K562 (cell line): ENCODE measurements around the gene PHACTR3. TPM values are rescaled to one million over a fixed set of nuclear protein-coding genes. Genes with fewer than 3 reads are reported as not detected.

Experiments
- ATAC-seq: fragments of 200-7000 bp; cut with Tn5 transposase; 3 replicates; pipeline ENCODE4 v1.9.1; 2020; ENCODE audit warnings: moderate library complexity
- BruUV-seq: library from RNA; stranded (reverse); fragments of 400-500 nt; replicated peaks from 2 replicates; lab custom pipeline; 2021; lab: Mats Ljungman, UMichigan
- CTCF ChIA-PET: fragments of 300-600 bp; formaldehyde crosslinking; extraction: SDS; loops from one replicate; lab custom pipeline; 2021; ENCODE audit warnings: low intra/inter-chr PET ratio; lab: Yijun Ruan, JAX
- POLR2A ChIA-PET: fragments of 300-600, 350-650 bp; sonication (Branson Sonifier 250); formaldehyde crosslinking; extraction: SDS; loops from one replicate; lab custom pipeline; 2021; ENCODE audit warnings: antibody characterized with exemption, inconsistent platforms; lab: Yijun Ruan, JAX
- DNase-seq, 4 experiments: peaks; one replicate each; pipeline versions ENCODE4 v3.0.0 to v3.0.0-alpha.2; 2011 to 2018; ENCODE audit warnings: low spot score in 3 of 4, mixed read lengths in 3 of 4; ENCODE audit errors: extremely low read depth in 1 of 4
- FAIRE-seq: peaks from 2 replicates; lab custom pipeline; 2011; peaks lifted over from hg19 to GRCh38; lab: Jason Lieb, UNC
- H2AFZ ChIP-seq: 2 replicates; pipeline ENCODE4 v1.6.0; 2011; ENCODE audit warnings: low read depth, low read length, control low read depth, inconsistent platforms
- H3K27ac ChIP-seq: fragments of 200-600 bp; 3 replicates; pipeline ENCODE4 v1.8.0; 2011; ENCODE audit warnings: low read depth, mild to moderate bottlenecking, control low read depth, inconsistent platforms, low read length, moderate library complexity, mixed read lengths; ENCODE audit errors: extremely low read depth
- H3K27me3 ChIP-seq, 2 experiments: fragments of 300-600 bp in 1 of 2; 2 replicates in 1 of 2; 3 replicates in 1 of 2; pipeline versions ENCODE4 v1.6.0 to v1.8.0; 2011; ENCODE audit warnings: inconsistent platforms in 2 of 2, low read length in 2 of 2, mild to moderate bottlenecking in 1 of 2, mixed read lengths in 1 of 2, moderate library complexity in 1 of 2; ENCODE audit not compliant: control insufficient read depth in 2 of 2, insufficient read depth in 2 of 2
- H3K36me3 ChIP-seq: fragments of 300-600 bp; 3 replicates; pipeline ENCODE4 v1.8.0; 2011; ENCODE audit warnings: mild to moderate bottlenecking, low read length, inconsistent platforms; ENCODE audit not compliant: control insufficient read depth, insufficient read depth
- H3K4me1 ChIP-seq, 2 experiments: fragments of 200-600 bp in 1 of 2; replicated peaks in 1 of 2; 2 replicates in 1 of 2; 3 replicates in 1 of 2; pipeline versions ENCODE4 v1.5.1 to v1.8.0; 2011; ENCODE audit warnings: inconsistent platforms in 2 of 2, low read length in 2 of 2, mild to moderate bottlenecking in 1 of 2, mixed read lengths in 1 of 2, moderate library complexity in 1 of 2; ENCODE audit not compliant: control insufficient read depth in 2 of 2, insufficient read depth in 2 of 2
- H3K4me2 ChIP-seq: 2 replicates; pipeline ENCODE4 v1.6.1; 2011; ENCODE audit warnings: low read length, control low read depth, inconsistent platforms, mixed read lengths; ENCODE audit not compliant: insufficient read depth
- H3K4me3 ChIP-seq: fragments of 200-600 bp; sonication (generic), shearing (Covaris generic); 2 replicates; pipeline ENCODE4 v1.5.1; 2016; ENCODE audit warnings: control low read depth, inconsistent platforms
- H3K79me2 ChIP-seq: fragments of 200-600 bp; 3 replicates; pipeline ENCODE4 v1.8.0; 2011; ENCODE audit warnings: low read length, inconsistent platforms; ENCODE audit not compliant: control insufficient read depth, insufficient read depth
- H3K9ac ChIP-seq, 2 experiments: 2 replicates each; pipeline versions ENCODE4 v1.6.0 to v1.6.1; 2011; ENCODE audit warnings: low read depth in 2 of 2, low read length in 2 of 2, control low read depth in 1 of 2, inconsistent platforms in 1 of 2, mild to moderate bottlenecking in 1 of 2, mixed read lengths in 1 of 2; ENCODE audit not compliant: insufficient read depth in 1 of 2
- H3K9me1 ChIP-seq: one replicate; pipeline ENCODE4 v1.6.0; 2011; ENCODE audit warnings: inconsistent platforms, mild to moderate bottlenecking, low read length, moderate library complexity; ENCODE audit not compliant: control insufficient read depth, insufficient read depth
- H3K9me3 ChIP-seq: replicated peaks from 2 replicates; pipeline ENCODE4 v1.5.1; 2011; ENCODE audit warnings: low read depth, low read length, inconsistent platforms; ENCODE audit not compliant: control insufficient read depth, insufficient read depth
- H4K20me1 ChIP-seq: replicated peaks from 2 replicates; pipeline ENCODE4 v1.6.1; 2011; ENCODE audit warnings: low read length, inconsistent platforms, mixed read lengths; ENCODE audit not compliant: control insufficient read depth, insufficient read depth
- ADNP ChIP-seq: fragments of 200-800 bp; sonication (Bioruptor generic); IDR thresholded peaks from 2 replicates; pipeline ENCODE4 v1.6.1; 2016; ENCODE audit warnings: missing genetic modification characterization, missing compliant biosample characterization
- BCOR ChIP-seq: fragments of 450-650 bp; IDR thresholded peaks from 2 replicates; pipeline ENCODE4 v1.6.1; 2016
- CBX8 ChIP-seq: fragments of 200-600 bp; sonication (generic); IDR thresholded peaks from 2 replicates; pipeline ENCODE4 v1.6.1; 2012; ENCODE audit warnings: borderline replicate concordance, mixed run types, low read depth, mild to moderate bottlenecking, moderate library complexity, mixed read lengths, low read length, control low read depth, inconsistent platforms; ENCODE audit not compliant: poor library complexity, severe bottlenecking; ENCODE audit errors: extremely low read depth
- COPS2 ChIP-seq: fragments of 450-650 bp; conservative IDR thresholded peaks from 2 replicates; pipeline ENCODE4 v1.6.1; 2016; ENCODE audit warnings: mild to moderate bottlenecking, moderate library complexity
- DMBX1 ChIP-seq: fragments of 250-450 bp; sonication (Bioruptor Pico); IDR thresholded peaks from 2 replicates; pipeline ENCODE4 v1.8.0; 2022; ENCODE audit warnings: inconsistent platforms, mild to moderate bottlenecking, moderate library complexity, borderline replicate concordance
- ETS1 ChIP-seq: conservative IDR thresholded peaks from 2 replicates; pipeline ENCODE4 v1.6.1; 2011; ENCODE audit warnings: low read depth, mild to moderate bottlenecking, low read length; ENCODE audit not compliant: control insufficient read depth
- JUNB ChIP-seq: fragments of 450-650 bp; formaldehyde crosslinking; conservative IDR thresholded peaks from 2 replicates; pipeline ENCODE4 v1.4.0; 2020; ENCODE audit warnings: mild to moderate bottlenecking
- XRCC4 ChIP-seq: IDR thresholded peaks from one replicate; pipeline ENCODE4 v1.6.1; 2011; ENCODE audit not compliant: insufficient read depth, insufficient read length; ENCODE audit errors: extremely low read depth
- ZBTB2 ChIP-seq: fragments of 450-650 bp; IDR thresholded peaks from 2 replicates; pipeline ENCODE4 v1.6.1; 2016; ENCODE audit warnings: antibody characterized with exemption
- ZBTB8A ChIP-seq: fragments of 450-650 bp; IDR thresholded peaks from 2 replicates; pipeline ENCODE4 v1.6.1; 2018; ENCODE audit warnings: mild to moderate bottlenecking, moderate library complexity; ENCODE audit not compliant: partially characterized antibody
- ZNF436 ChIP-seq: fragments of 250-450, 450-650 bp; sonication (Bioruptor Pico); formaldehyde crosslinking; IDR thresholded peaks from 2 replicates; pipeline ENCODE4 v1.7.0; 2020; ENCODE audit warnings: mild to moderate bottlenecking
- WGBS: fragments of 100-300 bp; shearing (Covaris generic); methylation state at CpG from one replicate; pipeline ENCODE4 v1.1.6; 2016; ENCODE audit warnings: low coverage, mixed read lengths; ENCODE audit not compliant: insufficient coverage; ENCODE audit errors: missing lambda C conversion rate; 5-methylcytosine and 5-hydroxymethylcytosine counted together
- in situ Hi-C: fragments of 300-500 bp; cut with MboI; formaldehyde crosslinking; loops from 4 replicates; pipeline ENCODE4 v1.15.0; 2018; ENCODE audit warnings: inconsistent platforms, mixed read lengths
- intact Hi-C: fragments of 100-400 bp; cut with micrococcal nuclease; formaldehyde crosslinking; loops from 2 replicates; pipeline ENCODE4 v1.14.2; 2022
- polyA plus RNA-seq, 8 experiments: library from polyadenylated mRNA; depleted of rRNA in 4 of 8; stranded (reverse) in 5 of 8; unstranded in 3 of 8; fragments of >200 nt; fragmentation: Nextera tagmentation in 2 of 8; fragmentation: Illumina TruSeq in 1 of 8; extraction: Ambion mirVana in 2 of 8; extraction: Trizol in 1 of 8; gene quantifications; 2 replicates each; pipeline versions ENCODE4 v1.2.1 to v1.2.3, GENCODE V29; 2011 to 2014; ENCODE audit warnings: inconsistent platforms in 1 of 8, missing spikeins in 1 of 8
- total RNA-seq, 7 experiments: library from RNA; depleted of rRNA in 6 of 7; stranded (reverse); fragments of >200 nt in 6 of 7; fragmentation: Illumina TruSeq in 2 of 7; extraction: Trizol in 2 of 7; gene quantifications; 2 replicates each; pipeline versions ENCODE4 v1.2.1 to v1.2.3, GENCODE V29; 2011 to 2021; ENCODE audit warnings: low replicate concordance in 1 of 7
- TF ChIP-seq, protein P1 (sequence below): fragments of 250-450 bp; sonication (Bioruptor Pico); IDR thresholded peaks from 2 replicates; pipeline ENCODE4 v1.5.0; 2021
- TF ChIP-seq, protein P2 (sequence below): sonication (generic); formaldehyde crosslinking; IDR thresholded peaks from 2 replicates; pipeline ENCODE4 v1.8.0; 2022; ENCODE audit warnings: mild to moderate bottlenecking, missing genetic modification reagents

Gene PHACTR3
- total and polyA plus RNA-seq, 9 of the 15 experiments (the other 6 are each of a cell fraction or from before 2014, with no cell fraction given) = not detected

DNA sequence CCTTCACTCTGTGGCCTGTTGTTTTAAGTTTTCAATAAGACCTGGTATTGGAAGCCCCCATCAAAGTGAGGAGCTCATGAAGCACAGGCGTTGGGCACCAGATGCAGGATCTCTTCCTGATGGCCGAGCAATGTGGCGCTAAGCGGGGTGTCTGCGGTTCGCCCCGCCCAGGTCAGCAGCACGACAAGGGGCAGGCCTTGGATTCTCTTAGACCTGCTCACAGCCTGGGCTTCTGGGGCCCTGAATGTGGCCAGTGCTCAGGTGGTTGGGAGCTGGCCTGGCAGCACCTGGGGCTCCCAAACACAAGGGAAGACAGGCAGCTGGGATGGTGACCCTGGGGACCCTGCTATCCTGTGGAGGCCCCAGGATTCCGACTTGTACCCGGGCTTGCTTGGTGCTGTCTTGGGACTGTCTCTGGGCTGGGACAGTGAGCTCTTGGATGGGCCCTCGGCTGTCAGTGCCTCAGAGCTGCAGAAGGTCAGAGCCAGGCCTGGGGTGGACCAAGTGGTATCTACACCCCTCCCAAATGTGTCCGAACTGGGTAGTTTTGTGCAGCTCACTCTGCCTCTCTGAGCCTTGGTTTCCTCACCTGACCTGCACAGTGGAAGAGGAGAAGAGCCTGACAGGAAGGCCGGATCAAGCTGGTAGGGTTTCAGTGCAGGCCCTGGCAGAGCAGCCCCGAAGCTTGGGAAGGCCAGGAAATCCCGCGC, 69.1 kb downstream of the PHACTR3 start:
- under 1% methylated on average over 15 of the region's 16 CpGs for WGBS
- H3K9me3 ChIP-seq = no peaks in the 10 kb centered on the region
- H3K4me3 ChIP-seq = no peak overlapping the region
- no peak overlapping the region for H3K9ac ChIP-seq
- no TSS peak for BruUV-seq
- H3K36me3 ChIP-seq = no peaks in the 10 kb centered on the region
- POLR2A ChIA-PET = interaction anchor here (0.6 to 0.7 kb wide), 2 partner anchors 91 to 480 kb away, joined by 3 to 4 read pairs; no protein-coding TSS in a partner anchor
- no peak overlapping the region for H3K4me2 ChIP-seq
- ATAC-seq (no peak), DNase-seq (no peak)
- H3K27me3 ChIP-seq = peaks cover 3 to 7% of the 10 kb centered on the region in 2 experiments; a peak in 3 of 5 replicates
- intact Hi-C loops = no loop called here
- TF ChIP-seq BCOR (no peak), XRCC4 (no peak), ADNP (tag) (no peak), JUNB (no peak), ETS1 (no peak), CBX8 (no peak), ZBTB2 (no peak), ZNF436 (CRISPR knock-in tag) (no peak), COPS2 (no peak), ZBTB8A (no peak), DMBX1 (CRISPR knock-in tag) (no peak)
- TF ChIP-seq, protein P1, sequence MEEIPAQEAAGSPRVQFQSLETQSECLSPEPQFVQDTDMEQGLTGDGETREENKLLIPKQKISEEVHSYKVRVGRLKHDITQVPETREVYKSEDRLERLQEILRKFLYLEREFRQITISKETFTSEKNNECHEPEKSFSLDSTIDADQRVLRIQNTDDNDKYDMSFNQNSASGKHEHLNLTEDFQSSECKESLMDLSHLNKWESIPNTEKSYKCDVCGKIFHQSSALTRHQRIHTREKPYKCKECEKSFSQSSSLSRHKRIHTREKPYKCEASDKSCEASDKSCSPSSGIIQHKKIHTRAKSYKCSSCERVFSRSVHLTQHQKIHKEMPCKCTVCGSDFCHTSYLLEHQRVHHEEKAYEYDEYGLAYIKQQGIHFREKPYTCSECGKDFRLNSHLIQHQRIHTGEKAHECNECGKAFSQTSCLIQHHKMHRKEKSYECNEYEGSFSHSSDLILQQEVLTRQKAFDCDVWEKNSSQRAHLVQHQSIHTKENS = no peak
- TF ChIP-seq, protein P2, sequence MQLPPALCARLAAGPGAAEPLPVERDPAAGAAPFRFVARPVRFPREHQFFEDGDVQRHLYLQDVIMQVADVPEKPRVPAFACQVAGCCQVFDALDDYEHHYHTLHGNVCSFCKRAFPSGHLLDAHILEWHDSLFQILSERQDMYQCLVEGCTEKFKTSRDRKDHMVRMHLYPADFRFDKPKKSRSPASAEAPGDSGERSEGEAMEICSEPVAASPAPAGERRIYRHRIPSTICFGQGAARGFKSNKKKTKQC (CRISPR knock-in tag) = no peak
- TF ChIP-seq, all 486 proteins: peak for 0
- H3K79me2 ChIP-seq = no peaks in the 10 kb centered on the region
- CTCF ChIA-PET = no interaction called here
- H2AFZ ChIP-seq = no peak overlapping the region
- no peak overlapping the region for H3K27ac ChIP-seq
- FAIRE-seq = no peak
- no peaks in the 10 kb centered on the region for H4K20me1 ChIP-seq
- no peaks in the 10 kb centered on the region for H3K4me1 ChIP-seq
- H3K9me1 ChIP-seq = no peaks in the 10 kb centered on the region
- in situ Hi-C loops = no loop called here
